ENCODE measurements around the gene TMEM132D.

- TF ChIP-seq CTCF (conservative IDR thresholded peaks at IDR 0.05; ENCODE audit: low read length) (no peak), EZH2phosphoT487 (IDR thresholded peaks at IDR 0.05; ENCODE audit: borderline replicate concordance, low read depth, low read length) (no peak)
These were observed 788.3 kb downstream of the TMEM132D start for GRCh38 chr12:129115558-129115957.

All from OCI-LY7 (cell line).